Measurements from ENCODE around the gene CHD6.

GRCh38 chr20:41476013-41476441 lies 142.2 kb downstream of the CHD6 start:
- TF ChIP-seq CTCF (IDR thresholded peaks at IDR 0.05): no peak
- TF ChIP-seq POLR2A (IDR thresholded peaks at IDR 0.05): no peak

Data from adrenal gland (tissue), 5 donors.